Kidney (tissue), 14 donors: ENCODE results near the gene MYL5. TPM values are rescaled to one million over a fixed set of nuclear protein-coding genes. Genes with fewer than 3 reads are reported as not detected.

ENCODE experiments used
- DNase-seq, 5 donors: peaks; one replicate each; pipeline ENCODE4 v3.0.0-alpha.2; 2013 to 2020
- FAIRE-seq: peaks from 2 replicates; lab custom pipeline; 2012; peaks lifted over from hg19 to GRCh38; lab: Jason Lieb, UNC
- H3K27ac ChIP-seq, 2 donors: one replicate each; pipeline ENCODE4 v1.7.0; 2013; ENCODE audit warnings: low read depth in 2 of 2, low read length in 2 of 2, inconsistent platforms in 1 of 2
- H3K27me3 ChIP-seq: one replicate; pipeline ENCODE4 v1.7.1; 2013; ENCODE audit warnings: low read length, inconsistent platforms; ENCODE audit not compliant: control insufficient read depth, insufficient read depth
- H3K36me3 ChIP-seq, 3 donors: one replicate each; pipeline versions ENCODE4 v1.7.0 to v1.7.1; 2013; ENCODE audit warnings: low read length in 3 of 3, control low read depth in 1 of 3, inconsistent platforms in 1 of 3; ENCODE audit not compliant: insufficient read depth in 3 of 3, control insufficient read depth in 2 of 3
- H3K4me1 ChIP-seq, 3 donors: one replicate each; pipeline versions ENCODE4 v1.7.0 to v1.7.1; 2013; ENCODE audit warnings: low read length in 3 of 3, inconsistent platforms in 1 of 3, low read depth in 1 of 3; ENCODE audit not compliant: control insufficient read depth in 2 of 3, insufficient read depth in 2 of 3
- H3K4me3 ChIP-seq, 3 donors: one replicate each; pipeline versions ENCODE4 v1.7.0 to v1.8.1; 2013; ENCODE audit warnings: low read length in 3 of 3, control low read depth in 1 of 3, inconsistent platforms in 1 of 3
- H3K9ac ChIP-seq, 3 donors: one replicate each; pipeline versions ENCODE4 v1.7.0 to v1.7.1; 2013; ENCODE audit warnings: low read length in 3 of 3, control low read depth in 1 of 3, inconsistent platforms in 1 of 3
- H3K9me3 ChIP-seq, 3 donors: one replicate each; pipeline versions ENCODE4 v1.7.0 to v1.7.1; 2013; ENCODE audit warnings: low read length in 3 of 3, control low read depth in 1 of 3, inconsistent platforms in 1 of 3; ENCODE audit not compliant: control insufficient read depth in 2 of 3, insufficient read depth in 1 of 3
- CTCF ChIP-seq: IDR thresholded peaks from 3 replicates; pipeline ENCODE4 v1.5.1; 2012; ENCODE audit warnings: mild to moderate bottlenecking, moderate library complexity, borderline replicate concordance; ENCODE audit not compliant: insufficient read depth; ENCODE audit errors: extremely low read depth
- intact Hi-C: fragments of 100-400 bp; cut with DNase I; formaldehyde crosslinking; loops from one replicate; pipeline ENCODE4 v1.11.1; 2022
- polyA plus RNA-seq: library from polyadenylated mRNA; stranded (reverse); fragments of 350-450 nt; fragmentation: Illumina TruSeq; extraction: RNeasy Lipid Tissue Mini Kit (QIAGEN cat#74804); gene quantifications from one replicate; pipeline ENCODE4 v1.2.3, GENCODE V29; 2014; ENCODE audit warnings: low read depth, low replicate concordance; ENCODE audit not compliant: insufficient read depth
- total RNA-seq: library from RNA; stranded (reverse); fragmentation: NEBNext Ultra II Directional; extraction: Animal tissue kit (Norgen Biotek cat#: 25700); gene quantifications from one replicate; pipeline ENCODE4 v1.2.1, GENCODE V29; 2021
- donor health status: control.
- donor health status: control.
- donor health status: control.
- donor health status: control.
- donor health status: control.
- donor health status: DM: yes; HTN: yes; CAD: no.
- donor health status: Normal renal cell carcinoma (clear cell type).

Gene MYL5
- total and polyA plus RNA-seq, 2 donors from 2014 or later = 17.9 to 29.6 TPM

GRCh38 chr4:647481-647880 is 26.9 kb upstream of the MYL5 start:
- FAIRE-seq = no peak
- intact Hi-C loops = no loop called here
- TF ChIP-seq CTCF = no peak
- Histone ChIP-seq H3K9me3 (no peaks in the 10 kb centered on the region), H3K27me3 (no peaks in the 10 kb centered on the region), H3K36me3 (no peaks in the 10 kb centered on the region), H3K9ac (no peak overlapping the region), H3K4me1 (no peaks in the 10 kb centered on the region), H3K4me3 (no peak overlapping the region), H3K27ac (no peak overlapping the region)
- DNase-seq = peak in 2 of 5 donors; percentile 30 to 46

DNA sequence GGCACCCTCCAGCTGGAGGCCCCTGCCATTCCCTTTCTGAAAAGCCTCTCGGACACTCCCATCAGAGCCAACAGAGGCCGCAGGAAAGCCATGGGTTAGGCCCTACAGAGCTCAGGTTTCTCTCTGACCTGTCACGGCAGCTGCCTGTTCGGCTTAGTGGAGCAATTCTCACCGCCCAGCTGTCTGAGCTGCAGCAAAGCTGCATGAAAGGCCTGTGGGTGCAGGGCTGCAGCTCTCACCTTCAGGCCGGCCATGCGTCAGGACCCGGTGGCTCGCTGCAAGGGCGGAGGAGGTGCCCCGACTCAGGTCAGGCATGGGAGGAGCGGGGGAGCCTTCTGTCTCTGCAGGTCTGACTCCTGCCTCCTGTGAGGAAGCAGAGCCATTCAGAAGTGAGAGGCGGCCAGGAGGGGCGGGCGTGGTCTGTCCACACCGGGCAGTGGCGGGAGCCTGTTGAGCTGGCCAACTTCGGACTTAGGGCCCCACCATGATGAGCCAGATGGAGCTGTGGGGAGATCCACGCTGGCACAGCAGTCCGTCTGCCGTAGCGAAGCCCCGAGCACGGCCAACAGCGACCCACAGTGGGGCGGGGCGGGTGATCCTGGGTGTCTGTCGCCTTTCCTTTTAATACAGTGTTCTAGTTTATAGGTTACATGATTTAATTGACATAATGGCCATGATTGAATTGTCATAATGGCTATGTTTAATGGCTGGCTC is 25.6 kb upstream of the MYL5 start:
- Histone ChIP-seq H3K9ac (no peak overlapping the region), H3K9me3 (no peaks in the 10 kb centered on the region), H3K4me1 (no peaks in the 10 kb centered on the region), H3K36me3 (no peaks in the 10 kb centered on the region), H3K27ac (no peak overlapping the region), H3K27me3 (no peaks in the 10 kb centered on the region), H3K4me3 (no peak overlapping the region)
- TF ChIP-seq CTCF = no peak
- intact Hi-C loops = no loop called here
- FAIRE-seq = no peak
- peak; percentile 71 to 89 (median 83) for DNase-seq

DNA sequence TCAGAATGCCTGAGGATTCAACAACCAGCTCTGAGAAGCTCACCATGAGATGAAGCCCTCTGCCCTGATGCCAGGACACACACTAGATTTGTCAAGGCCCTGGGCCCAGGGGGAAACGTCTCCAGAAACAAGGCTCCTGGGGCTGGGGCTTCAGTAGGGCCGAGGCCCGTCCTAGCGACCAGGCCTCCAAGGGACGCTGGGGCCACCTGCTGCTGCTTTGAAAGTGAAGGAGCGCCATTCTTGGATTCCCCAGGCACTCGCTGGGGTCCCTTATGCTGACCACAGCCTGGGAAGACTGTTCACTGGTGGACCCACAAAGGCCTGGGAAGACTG is 25.1 kb upstream of the MYL5 start:
- DNase-seq = peak in 2 of 5 donors; percentile 36 to 45
- no peaks in the 10 kb centered on the region for H3K4me1 ChIP-seq
- H3K9ac ChIP-seq = no peak overlapping the region
- H3K27me3 ChIP-seq = no peaks in the 10 kb centered on the region
- H3K27ac ChIP-seq = no peak overlapping the region
- no peaks in the 10 kb centered on the region for H3K9me3 ChIP-seq
- no peaks in the 10 kb centered on the region for H3K36me3 ChIP-seq
- no peak for TF ChIP-seq CTCF
- intact Hi-C loops = no loop called here
- no peak for FAIRE-seq
- H3K4me3 ChIP-seq = no peak overlapping the region
